Activated CD4-positive, alpha-beta T cell treated with anti-CD3 and anti-CD28 coated beads for 4 hours (primary cell): ENCODE results near the gene ANKRD11.
"Not testable (repeated sequence)": the region's sequence is repeated elsewhere in the genome, so short reads cannot be mapped to it uniquely, and the experiment has no call there.

Experiments
- DNase-seq, 2 donors: peaks; one replicate each; pipeline ENCODE4 v3.0.0-alpha.2; 2020

The ANKRD11 gene

GRCh38 chr16:89448656-89449055, 41.7 kb downstream of the ANKRD11 start:
- DNase-seq, result no peak

GRCh38 chr16:89446975-89447293, 43.4 kb downstream of the ANKRD11 start:
- DNase-seq, result no peak

GRCh38 chr16:89446136-89446974, 44.0 kb downstream of the ANKRD11 start:
- peak in 1 of 2 donors; percentile 20 for DNase-seq

GRCh38 chr16:89445166-89445565, 45.2 kb downstream of the ANKRD11 start:
- DNase-seq, result no peak

- DNase-seq, result no peak
Observed at GRCh38 chr16:89444728-89445127, 45.6 kb downstream of the ANKRD11 start.

- no peak for DNase-seq
Observed at GRCh38 chr16:89444151-89444723, 46.1 kb downstream of the ANKRD11 start.

GRCh38 chr16:89443727-89444084, 46.7 kb downstream of the ANKRD11 start:
- DNase-seq, result no peak

- peak in 1 of 2 donors; percentile 21 for DNase-seq
Observed at GRCh38 chr16:89442990-89443726, 47.2 kb downstream of the ANKRD11 start.

GRCh38 chr16:89442588-89442987, 47.8 kb downstream of the ANKRD11 start:
- no peak for DNase-seq

- DNase-seq, result no peak
Observed at GRCh38 chr16:89439659-89440058, 50.7 kb downstream of the ANKRD11 start.

- DNase-seq, result no peak
Observed at GRCh38 chr16:89437991-89438390, 52.4 kb downstream of the ANKRD11 start.

GRCh38 chr16:89437251-89437987, 52.9 kb downstream of the ANKRD11 start:
- no peak for DNase-seq

GRCh38 chr16:89436366-89436765, 54.0 kb downstream of the ANKRD11 start:
- DNase-seq, result no peak

- not testable (repeated sequence) for DNase-seq
Observed at GRCh38 chr16:89435059-89435458, 55.3 kb downstream of the ANKRD11 start.

GRCh38 chr16:89434490-89434889, 55.9 kb downstream of the ANKRD11 start:
- DNase-seq, result no peak

GRCh38 chr16:89433363-89433984, 56.9 kb downstream of the ANKRD11 start:
- DNase-seq, result not testable (repeated sequence)

- no peak for DNase-seq
Observed at GRCh38 chr16:89431630-89432029, 58.7 kb downstream of the ANKRD11 start.

- DNase-seq, result no peak
Observed at GRCh38 chr16:89431158-89431584, 59.2 kb downstream of the ANKRD11 start.

GRCh38 chr16:89430436-89431157, 59.8 kb downstream of the ANKRD11 start:
- DNase-seq, result no peak

GRCh38 chr16:89428605-89429004, 61.8 kb downstream of the ANKRD11 start:
- DNase-seq, result not testable (repeated sequence)

- no peak for DNase-seq
Observed at GRCh38 chr16:89426736-89427530, 63.4 kb downstream of the ANKRD11 start.
